Hematopoietic multipotent progenitor cell treated with erythropoietin and hydrocortisone succinate and interleukin-3 and kit ligand, for 8 days (in vitro differentiated cells): Measurements from ENCODE around the gene PELI1.
A peak's percentile ranks its signal among the peaks of the same experiment; 100 is the strongest.
"Not testable (repeated sequence)": the region's sequence is repeated elsewhere in the genome, so short reads cannot be mapped to it uniquely, and the experiment has no call there.

Source experiments
- DNase-seq: peaks from one replicate; pipeline ENCODE4 v3.0.0-alpha.2; 2015

PELI1 gene

DNA sequence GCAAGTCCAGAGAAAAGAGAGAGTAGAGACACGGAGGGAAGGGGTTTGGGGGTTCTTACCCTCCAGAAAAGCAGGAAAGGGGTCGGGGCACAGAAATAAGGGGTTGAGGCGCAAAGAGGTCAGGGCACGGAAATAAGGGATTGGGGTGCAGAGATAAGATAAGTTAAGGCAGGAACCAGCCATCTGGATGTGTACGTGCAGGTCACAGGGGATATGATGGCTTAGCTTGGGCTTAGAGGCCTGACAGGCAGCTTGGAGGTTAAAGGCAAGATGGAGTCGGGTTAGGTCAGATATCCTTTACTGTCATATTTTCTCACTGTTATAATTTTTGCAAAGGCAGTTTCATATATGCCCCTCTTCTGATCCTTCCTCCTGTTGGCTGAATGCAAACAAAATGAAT, 64.5 kb downstream of the PELI1 start:
- DNase-seq = not testable (repeated sequence)

DNA sequence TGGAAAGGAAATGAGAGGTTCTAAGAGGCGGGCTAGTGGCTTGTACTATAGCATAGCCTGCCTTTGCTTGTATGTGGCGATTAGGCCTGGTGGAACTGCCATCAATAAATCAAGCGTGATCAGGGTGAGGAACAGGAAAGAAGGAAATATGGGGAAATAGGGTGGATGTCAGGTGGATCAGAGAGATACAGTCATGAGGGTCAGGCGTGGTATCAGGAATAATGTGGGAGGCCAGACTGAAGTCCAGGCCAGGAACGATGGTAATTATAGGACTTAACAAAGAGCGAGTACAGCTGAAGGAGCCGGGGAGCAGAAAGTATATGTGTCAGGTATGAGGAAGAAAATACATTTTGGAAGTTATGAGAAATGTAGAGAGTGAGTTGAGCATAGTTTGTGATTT, 67.4 kb downstream of the PELI1 start:
- not testable (repeated sequence) for DNase-seq

DNA sequence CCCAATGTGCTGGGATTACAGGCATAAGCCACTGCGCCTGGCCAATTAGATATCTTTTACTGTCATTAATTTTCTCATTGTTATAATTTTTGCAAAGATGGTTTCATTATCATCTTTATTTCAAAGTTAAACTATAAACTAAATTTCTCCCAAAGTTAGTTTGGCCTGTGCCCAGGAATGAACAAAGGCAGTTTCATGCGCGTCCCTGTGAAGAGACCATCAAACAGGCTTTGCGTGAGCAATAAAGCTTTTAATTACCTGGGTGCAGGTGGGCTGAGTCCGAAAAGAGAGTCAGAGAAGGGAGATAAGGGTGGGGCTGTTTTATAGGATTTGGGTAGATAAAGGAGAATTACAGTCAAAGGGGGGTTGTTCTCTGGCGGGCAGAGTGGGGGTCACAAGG, 69.6 kb downstream of the PELI1 start:
- DNase-seq = not testable (repeated sequence)

DNA sequence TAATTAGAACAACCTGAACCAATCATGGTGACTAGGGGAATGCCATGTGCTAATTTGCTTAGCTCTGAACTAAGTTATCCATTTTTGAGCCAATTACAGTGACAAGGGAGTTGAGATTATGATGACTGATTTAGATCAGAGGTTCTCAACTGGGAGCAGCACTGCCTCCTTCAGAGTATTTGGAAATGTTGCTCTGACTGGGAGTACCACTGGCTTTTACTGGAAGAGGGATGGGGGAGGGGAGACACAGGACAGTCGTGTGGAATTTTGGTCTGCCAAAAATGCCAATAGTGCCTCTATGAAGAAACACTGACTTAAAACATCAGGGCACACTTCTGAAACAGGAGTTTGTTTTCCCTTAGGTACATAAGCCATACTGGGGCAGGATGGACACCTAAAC, 76.9 kb downstream of the PELI1 start:
- no peak for DNase-seq

DNA sequence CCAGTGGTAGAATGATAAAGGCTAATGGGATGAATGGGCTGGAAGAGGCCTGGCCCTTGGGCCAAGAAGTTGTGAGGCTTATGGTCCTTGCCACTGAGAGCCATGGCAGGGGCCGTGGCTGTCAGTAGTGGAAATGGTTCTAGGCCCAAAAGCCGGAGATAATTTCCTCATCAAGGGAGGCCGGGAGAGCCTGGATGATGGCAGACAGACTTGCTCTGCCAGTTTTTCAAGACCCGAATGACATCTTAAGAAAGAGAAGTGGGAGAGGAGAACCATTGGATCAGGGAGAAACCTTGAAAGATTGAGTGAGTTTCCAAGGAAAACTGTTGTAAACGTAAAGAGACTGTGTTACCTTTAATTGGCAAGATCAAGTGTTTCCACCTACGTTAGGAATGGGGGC, 78.7 kb downstream of the PELI1 start:
- DNase-seq = no peak

DNA sequence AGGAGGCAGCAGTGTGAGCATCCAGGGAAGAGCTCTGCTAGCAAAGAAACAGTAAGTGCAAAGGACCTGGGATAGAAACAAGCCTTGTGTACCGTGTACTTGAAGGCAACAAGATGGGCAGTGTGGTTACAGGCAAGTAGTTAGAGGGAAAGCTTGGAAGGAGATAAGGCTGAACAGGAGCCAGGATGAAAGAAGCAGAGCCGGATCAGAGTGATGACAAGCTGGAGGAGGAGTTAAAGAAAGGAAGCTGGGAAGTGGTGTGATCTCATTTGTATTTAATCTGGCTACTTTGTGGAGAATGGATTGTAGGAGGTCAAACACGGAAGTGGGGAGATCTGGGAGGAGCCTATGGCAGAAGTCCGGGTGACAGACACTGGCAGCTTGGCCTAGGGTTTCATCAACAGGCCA, 80.3 kb downstream of the PELI1 start:
- DNase-seq = no peak

DNA sequence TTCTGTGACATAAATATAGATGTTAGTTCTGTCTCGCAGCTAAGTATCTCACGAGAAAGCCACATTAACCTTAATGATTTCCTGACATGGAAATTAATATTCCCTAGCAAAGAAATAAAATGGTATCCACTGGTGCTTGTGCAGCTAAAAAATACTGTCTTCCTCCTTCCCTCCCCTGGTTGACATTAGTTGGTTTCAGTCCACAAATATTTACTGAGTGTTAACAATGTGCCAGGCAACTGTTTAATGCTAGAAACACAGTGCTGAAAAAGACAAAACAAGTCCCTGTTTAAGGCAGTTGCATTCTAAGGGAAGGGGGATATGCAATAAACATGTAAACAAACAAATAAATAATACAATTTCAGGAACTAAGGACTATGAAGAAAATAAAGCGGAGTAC, 80.8 kb downstream of the PELI1 start:
- no peak for DNase-seq

DNA sequence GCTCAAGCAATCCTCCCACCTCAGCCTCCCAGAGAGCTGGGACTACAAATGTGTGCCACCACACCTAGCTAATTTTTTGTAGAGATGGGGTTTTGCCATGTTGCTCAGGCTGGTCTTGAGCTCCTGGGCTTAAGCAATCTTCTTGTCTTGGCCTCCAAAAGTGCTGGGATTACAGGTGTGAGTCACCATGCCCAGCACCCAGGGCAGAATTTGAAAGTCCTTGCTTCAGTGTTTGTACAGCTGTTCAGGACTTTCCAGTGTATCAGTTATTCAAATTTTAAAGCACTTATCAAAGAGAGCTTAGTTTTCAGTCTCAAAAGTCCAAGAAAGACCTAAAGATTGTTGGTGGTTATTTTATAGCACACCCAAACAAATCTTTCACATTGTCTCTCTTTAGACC, 81.4 kb downstream of the PELI1 start:
- no peak for DNase-seq

DNA sequence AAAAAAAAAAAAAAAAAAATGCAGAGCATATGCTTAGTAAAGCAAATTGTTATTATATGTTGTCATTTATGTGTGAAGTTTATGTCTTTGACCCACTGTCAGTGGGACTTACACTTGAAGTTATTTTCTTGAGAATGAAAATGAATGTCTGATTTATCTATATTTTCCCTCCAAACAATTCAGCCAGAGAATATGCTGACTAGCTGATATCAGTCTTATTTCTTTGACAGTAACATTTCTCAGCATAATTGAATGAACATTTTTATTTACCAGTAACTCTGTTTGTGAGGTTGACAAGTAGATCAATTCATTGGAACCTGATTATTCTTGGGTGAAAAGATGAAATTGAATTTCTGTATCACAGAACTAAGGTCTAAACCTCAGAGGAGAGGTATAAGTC, 85.0 kb downstream of the PELI1 start:
- no peak for DNase-seq

DNA sequence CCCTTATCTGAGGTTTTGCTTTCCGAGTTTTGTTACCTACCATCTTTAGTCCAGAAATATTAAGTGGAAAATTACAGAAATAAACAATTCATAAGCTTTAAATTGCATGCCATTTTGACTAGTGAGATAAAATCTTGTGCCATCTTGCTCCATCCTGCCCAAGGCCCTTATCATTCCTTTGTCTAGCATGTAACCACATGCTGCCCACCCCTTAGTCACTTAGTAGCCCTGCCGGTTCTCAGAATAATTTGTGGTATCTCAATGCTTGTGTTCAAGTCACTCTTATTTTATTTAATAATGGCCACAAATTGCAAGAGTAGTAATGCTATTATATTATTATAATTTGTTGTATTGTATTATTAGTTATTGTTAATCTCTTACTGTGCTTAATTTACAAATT, 88.2 kb downstream of the PELI1 start:
- DNase-seq = peak; percentile 33

DNA sequence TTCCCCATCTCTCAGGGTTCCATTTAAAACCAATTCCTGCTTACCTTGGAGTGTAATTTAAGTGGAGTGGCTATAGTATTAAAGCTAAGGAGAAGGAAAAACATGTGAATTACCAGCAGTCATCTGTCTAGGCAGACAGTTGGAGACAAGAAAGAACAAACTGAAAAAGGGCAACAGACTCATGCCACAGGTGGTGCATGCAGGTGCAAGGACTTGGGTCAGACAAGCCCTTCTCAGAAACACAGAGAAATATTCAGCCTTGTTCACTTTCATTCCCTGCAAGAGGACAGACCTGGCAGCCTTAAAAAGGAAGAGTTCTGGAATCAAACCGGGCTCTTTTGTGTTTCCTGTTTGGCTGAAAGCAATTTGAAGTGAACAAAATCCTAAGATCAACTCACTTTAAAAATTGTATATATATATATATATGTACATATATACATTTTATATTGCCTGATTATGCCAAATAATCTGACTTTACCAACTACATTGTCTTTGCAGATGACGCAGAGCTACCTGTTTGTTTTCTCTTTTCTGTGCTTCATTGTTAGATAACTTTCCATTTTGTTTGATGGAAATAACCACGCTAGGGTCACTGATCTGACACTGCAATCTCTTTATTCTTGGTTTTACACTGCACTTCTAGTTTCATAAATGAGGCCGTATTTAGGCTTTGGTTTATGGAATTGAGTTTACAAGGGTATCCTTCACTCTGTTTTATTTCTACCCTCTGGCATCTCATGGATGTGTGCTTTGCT, 89.9 kb downstream of the PELI1 start:
- DNase-seq = no peak

DNA sequence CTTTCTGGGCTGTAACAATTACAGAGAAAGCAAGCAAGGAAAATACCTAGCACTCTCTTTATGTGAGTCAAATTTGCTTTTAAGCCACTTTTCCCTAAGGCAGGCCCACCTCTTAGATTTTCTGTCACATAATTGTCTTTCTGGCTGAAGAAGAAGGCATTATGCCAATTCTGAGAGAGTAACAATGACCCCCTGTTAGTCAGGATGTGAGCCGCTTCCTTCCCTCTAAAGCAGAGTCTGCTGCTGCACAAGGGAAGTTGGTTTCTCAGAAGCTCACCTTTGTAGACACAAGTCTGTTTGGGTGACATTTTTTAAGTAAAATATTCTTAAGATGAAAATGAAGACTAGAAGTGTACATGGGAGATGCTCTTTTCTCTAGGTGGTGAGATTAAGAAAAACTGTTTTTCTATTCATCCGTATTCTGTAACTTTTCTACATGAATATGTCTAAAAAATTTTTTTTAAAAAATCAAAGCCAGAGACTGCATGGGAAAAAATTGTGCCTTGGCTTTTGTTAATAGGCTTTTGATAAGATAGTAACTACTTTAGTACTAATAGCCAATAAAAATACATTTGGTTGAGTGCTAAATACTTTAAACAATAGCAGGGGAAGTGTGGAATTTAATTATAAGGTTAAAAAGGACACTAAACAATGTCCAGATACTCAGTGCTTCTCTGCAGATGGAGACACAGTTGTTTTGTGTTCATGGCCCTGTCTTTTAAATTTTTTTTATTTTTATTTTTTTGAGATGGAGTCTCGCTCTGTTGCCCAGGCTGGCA, 91.6 kb downstream of the PELI1 start:
- DNase-seq = no peak

DNA sequence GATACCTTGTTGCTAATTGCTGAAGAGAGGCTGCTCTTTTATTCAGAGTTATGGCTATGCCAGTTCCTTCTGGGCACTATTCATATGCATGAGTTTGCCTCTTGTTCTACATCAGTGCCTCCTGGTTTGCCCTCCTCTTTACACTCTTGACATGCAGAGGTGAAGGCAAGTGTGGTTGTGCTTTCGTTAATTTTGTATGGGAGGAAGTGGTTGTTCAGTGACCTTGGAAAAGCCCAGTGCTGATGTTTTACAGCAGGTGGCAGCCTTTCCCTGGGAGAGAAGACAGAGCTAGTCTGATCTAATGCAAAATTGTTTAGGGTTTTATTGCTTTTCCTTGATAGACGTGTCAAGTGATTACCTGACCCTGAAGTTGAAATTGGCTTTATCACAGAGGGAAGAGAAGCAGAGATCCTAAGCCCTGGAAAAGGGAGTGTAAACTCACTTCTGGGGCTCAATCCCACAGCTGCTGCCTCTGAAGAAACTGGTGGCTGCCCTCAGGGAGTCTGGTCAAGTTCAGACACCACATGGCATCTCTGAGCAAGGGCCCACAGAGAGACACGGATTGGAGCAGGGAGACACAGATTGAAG, 94.5 kb downstream of the PELI1 start:
- DNase-seq = peak; percentile 72

DNA sequence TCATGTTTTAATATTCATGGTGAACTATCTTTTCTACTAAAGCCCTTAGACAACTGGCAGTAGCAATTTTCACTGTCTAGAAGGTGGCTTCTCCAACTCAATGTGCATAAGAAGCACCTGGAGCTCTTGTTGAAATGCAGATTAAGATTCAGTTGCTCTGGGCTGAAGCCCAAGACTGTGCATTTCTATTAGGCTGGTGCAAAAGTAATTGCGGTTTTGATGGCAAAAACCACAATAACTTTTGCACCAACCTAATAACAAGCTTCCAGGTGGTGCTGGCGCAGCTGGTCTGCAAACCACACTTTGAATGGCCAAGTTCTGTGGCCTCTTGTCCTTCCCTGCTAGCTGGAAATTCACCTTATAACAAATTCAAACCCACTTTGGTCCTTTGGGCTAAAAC, 98.3 kb downstream of the PELI1 start:
- DNase-seq = no peak
